Activated CD8-positive, alpha-beta memory T cell treated with anti-CD3 and anti-CD28 coated beads for 1 hour (primary cell): ENCODE results near the gene MDN1.
"Not testable (repeated sequence)": the region's sequence is repeated elsewhere in the genome, so short reads cannot be mapped to it uniquely, and the experiment has no call there.

ENCODE experiments used
- DNase-seq, 2 donors: peaks; one replicate each; pipeline ENCODE4 v3.0.0-alpha.2; 2020; ENCODE audit warnings: low read depth in 1 of 2; ENCODE audit errors: extremely low read depth in 1 of 2

The MDN1 gene, protein sequence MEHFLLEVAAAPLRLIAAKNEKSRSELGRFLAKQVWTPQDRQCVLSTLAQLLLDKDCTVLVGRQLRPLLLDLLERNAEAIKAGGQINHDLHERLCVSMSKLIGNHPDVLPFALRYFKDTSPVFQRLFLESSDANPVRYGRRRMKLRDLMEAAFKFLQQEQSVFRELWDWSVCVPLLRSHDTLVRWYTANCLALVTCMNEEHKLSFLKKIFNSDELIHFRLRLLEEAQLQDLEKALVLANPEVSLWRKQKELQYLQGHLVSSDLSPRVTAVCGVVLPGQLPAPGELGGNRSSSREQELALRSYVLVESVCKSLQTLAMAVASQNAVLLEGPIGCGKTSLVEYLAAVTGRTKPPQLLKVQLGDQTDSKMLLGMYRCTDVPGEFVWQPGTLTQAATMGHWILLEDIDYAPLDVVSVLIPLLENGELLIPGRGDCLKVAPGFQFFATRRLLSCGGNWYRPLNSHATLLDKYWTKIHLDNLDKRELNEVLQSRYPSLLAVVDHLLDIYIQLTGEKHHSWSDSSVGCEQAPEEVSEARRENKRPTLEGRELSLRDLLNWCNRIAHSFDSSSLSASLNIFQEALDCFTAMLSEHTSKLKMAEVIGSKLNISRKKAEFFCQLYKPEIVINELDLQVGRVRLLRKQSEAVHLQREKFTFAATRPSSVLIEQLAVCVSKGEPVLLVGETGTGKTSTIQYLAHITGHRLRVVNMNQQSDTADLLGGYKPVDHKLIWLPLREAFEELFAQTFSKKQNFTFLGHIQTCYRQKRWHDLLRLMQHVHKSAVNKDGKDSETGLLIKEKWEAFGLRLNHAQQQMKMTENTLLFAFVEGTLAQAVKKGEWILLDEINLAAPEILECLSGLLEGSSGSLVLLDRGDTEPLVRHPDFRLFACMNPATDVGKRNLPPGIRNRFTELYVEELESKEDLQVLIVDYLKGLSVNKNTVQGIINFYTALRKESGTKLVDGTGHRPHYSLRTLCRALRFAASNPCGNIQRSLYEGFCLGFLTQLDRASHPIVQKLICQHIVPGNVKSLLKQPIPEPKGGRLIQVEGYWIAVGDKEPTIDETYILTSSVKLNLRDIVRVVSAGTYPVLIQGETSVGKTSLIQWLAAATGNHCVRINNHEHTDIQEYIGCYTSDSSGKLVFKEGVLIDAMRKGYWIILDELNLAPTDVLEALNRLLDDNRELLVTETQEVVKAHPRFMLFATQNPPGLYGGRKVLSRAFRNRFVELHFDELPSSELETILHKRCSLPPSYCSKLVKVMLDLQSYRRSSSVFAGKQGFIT (N-terminal part only)

DNA sequence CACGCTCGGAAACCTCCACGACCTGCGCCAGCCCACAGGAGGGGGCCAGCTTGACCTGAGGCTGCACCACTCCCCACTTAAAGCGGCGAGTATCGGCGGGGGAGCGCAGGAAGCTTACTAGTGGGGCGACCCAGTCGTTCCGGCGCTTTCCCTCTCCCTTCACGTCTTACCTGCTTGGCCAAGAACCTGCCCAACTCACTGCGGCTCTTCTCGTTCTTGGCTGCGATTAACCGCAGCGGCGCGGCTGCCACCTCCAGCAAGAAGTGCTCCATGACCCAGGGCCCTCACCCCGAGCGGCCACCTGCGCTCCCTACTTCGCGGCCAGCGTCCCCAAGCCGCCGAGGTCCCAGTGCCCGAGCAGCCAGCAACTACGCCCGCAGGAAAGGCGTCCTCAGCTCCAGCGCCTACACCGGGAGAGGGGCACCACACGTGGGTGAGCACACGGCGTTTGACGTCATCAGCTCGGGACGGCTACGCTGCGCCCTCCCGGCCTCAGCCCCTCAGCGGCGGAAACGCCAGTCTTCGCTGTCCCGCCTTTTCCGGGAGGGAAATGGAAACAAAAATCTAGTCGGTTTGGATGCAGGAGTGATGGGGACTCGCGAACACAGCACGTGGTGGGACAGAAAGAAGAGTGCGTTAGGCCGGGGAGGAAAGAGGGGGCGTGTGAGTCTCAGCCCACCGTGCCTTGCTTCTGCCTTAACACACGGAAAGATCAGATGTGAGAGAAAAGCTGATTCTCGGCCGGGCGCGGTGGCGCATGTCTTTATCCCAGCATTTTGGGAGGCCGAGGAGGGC is at the start of gene MDN1:
TSS of gene MDN1 (minus strand) at position 459 of the 795 bp plus-strand sequence. CDS start at position 272, 187 bp downstream.
- DNase-seq: peak; percentile 68 to 74

GRCh38 chr6:89866024-89866678 is 46.6 kb upstream of the MDN1 start:
- DNase-seq: no peak

GRCh38 chr6:89862698-89863097 is 43.1 kb upstream of the MDN1 start:
- no peak for DNase-seq

DNA sequence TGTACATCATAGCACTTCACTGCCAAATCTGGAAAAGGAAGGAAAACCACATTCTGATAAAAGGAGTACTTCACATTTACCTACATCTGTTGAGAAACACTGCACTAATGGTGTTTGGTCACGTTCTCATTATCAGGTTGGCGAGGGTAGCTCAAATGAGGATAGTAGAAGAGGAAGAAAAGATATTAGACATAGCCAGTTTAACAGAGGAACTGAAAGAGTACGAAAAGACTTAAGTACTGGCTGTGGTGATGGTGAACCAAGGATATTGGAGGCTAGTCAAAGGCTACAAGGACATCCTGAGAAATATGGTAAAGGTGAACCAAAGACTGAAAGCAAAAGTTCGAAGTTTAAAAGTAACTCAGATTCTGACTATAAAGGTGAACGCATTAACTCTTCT is 42.7 kb upstream of the MDN1 start:
- DNase-seq: no peak

DNA sequence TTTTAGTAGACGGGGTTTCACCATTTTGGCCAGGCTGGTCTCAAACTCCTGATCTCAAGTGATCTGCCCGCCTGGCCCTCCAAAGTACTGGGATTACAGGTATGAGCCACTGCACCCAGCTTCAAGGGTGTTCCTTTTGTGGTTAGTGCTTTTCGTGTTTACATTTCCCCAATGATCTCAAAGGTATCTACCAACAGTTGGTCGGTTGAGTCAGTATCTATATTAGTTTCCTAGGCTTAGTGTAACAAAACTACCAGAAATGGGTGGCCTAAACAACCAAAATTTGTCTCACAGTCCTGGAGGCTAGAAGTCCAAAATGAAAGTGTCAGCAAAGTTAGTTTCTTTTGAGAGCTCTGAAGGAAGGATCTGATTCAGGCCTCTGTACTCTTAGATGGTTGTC is 40.1 kb upstream of the MDN1 start:
- DNase-seq: no peak

DNA sequence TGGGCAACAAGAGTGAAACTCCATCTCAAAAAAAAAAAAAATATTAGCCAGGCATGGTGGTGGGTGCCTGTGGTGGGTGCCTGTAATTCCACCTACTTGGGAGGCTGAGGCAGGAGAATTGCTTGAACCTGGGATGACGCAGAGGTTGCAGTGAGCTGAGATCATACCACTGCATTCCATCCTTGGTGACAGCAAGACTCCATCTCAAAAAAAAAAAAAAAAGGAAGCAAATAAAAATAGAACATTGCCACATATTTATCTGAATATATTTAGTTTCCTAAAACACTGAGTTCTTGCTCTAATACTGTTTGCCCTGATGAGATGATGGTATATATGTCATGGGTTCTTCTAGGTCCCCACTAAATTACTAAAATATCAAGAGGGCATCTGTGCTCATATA is 38.4 kb upstream of the MDN1 start:
- DNase-seq: no peak

GRCh38 chr6:89853068-89853467 is 33.5 kb upstream of the MDN1 start:
- no peak for DNase-seq

GRCh38 chr6:89847513-89847912 is 27.9 kb upstream of the MDN1 start:
- DNase-seq: not testable (repeated sequence)

- no peak for DNase-seq
Observed at GRCh38 chr6:89843070-89843469, 23.5 kb upstream of the MDN1 start.

- DNase-seq: no peak
Observed at GRCh38 chr6:89842228-89842627, 22.6 kb upstream of the MDN1 start.

DNA sequence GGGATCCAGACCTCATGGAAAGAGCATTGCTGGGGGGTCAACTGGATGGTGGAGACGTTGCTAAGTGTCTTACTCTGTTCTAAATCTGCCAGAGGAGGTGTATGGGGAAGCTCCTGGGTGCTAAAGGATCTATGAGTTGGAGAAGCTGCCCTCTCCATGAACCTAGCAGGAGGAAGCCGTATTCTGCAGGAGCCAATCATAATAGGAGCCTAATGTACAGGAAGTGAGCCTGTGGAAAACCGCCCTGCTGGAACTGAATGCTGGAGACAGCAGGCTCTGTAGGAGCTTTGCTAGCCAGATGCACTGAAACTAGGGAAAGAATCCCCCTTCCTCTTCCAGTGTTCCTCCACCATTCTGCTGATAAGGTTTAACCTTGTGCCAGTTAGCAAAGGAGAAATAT is 20.9 kb upstream of the MDN1 start:
- no peak for DNase-seq

GRCh38 chr6:89836639-89837222 is 17.1 kb upstream of the MDN1 start:
- no peak for DNase-seq

DNA sequence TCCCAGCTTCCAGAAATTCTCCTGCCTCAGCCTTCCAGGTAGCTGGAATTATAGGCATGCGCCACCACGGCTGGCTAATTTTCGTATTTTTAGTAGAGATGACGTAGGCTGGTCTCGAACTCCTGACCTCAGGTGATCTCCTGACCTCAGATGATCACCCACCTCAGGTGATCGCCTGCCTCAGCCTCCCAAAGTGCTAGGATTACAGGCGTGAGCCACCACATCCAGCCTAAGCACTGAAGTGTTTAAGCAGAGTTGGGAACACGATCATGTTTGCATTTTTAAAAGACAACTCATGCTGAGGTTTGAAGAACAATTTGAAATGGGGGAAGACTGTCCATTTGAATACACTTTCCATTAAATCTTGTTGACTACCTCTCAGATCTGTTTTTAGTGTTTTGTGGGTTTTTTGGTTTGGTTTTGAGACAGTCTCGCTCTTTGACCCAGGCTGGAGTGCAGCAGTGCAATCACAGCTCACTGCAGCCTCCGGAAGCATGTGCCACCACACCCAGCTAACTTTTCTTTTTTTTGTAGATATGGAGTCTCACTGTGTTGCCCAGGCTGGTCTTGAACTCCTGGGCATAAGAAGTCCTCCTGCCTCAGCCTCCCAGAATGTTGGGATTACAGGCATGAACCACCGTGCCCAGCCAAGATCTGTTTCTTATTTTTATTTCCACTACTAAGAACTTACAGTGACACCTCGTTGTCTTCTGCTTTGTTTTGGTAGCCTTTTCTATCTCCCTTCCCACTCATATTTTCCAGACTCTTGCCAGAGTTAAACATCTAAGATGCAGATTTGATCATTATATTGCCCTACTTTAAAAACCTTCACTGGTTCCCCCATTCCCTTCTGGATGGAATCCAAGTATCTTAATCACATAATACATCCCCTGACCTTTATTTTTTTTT is 15.5 kb upstream of the MDN1 start:
- DNase-seq: no peak

DNA sequence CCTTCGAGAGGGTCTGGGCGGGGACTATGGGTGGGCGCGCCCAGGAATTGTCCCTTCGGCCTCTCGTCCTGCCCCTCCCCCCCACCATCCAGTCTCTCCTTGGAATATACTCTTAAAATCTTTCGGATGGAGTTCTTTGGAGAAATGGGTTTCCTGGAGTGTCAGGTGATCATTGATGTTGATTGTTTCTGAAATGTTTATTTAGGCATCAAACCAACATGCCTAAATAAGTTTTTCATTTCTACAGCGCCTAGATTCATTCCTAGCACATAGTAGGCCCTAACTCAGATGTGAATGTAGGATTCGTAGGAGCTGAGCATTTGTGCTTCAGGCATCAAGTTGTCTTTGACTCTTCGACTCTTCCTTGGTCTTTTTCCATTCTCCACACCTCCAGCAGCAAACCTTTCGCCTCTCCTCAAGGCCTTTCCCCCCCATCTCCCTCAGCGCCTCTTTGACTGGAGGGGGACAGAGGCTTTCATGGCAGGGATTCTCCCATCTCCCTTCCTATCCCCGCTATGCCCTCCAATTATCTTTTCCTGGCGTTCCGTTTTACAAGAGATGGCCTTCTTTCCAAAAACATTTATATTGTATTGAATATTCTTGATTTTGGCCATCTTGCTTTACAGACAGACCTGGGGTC is 10.7 kb upstream of the MDN1 start:
- no peak for DNase-seq

DNA sequence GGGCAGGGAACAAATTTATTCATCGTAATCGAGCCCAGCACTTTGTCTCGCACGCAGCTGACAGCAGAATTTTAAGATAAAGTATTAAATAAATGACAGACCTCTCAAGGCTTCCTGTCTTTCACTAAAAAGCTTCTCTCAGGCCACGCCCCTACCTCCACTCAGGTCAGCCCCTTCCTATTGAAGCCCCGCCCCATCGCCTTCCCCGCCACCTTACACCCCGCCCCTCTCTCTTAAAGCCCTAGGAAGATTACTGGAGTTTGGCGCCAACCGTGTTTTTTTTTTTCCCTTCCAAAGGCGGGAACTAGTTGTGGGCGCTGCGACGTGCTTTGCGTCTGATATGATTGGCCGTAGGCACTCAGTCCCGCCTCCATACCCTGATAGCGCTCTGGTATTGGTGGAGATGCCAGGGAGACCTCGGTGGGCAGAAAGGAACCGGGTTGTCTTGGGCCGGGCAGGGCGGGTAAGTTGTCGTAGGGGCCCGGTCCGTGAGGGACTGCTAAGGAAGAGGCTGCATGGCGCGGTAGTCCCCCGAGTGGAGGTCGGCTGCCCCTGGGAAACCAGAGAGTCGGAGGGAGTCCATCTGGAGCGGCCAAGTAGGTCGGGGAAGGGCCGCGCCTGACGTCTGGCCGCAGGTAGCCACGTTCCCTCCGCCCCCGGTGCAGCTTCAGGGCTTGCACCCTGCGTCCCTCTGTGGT is 10.0 kb upstream of the MDN1 start, which contains the start of gene CASP8AP2:
TSS of gene CASP8AP2 (plus strand) at position 409 of the 698 bp plus-strand sequence.
- DNase-seq: peak; percentile 84 to 93

DNA sequence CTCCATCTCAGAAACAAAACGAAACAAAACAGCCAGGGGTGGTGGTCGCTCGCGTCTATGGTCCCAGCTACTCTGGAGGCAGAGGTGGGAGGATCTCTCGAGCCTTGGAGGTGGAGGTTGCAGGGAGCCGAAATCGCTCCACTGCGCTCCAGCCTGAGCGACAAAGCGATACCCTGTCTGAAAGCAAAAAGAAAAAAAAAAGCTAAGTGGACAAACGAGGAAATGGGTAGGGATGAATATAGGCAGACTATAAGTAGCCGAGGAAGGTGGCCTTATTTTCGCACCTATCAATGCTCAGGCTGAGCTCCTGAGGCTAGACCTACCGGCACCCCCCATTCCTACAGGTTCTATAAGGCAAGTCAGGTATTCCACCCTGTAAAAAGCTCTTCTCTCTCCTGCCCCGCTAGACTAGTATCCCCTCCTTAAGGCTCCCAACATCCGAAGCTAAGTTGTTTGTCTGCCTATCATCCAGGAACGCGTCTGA is 9.4 kb upstream of the MDN1 start:
- no peak for DNase-seq

- not testable (repeated sequence) for DNase-seq
Observed at GRCh38 chr6:89828475-89828987, 8.9 kb upstream of the MDN1 start.
